HepG2 (cell line): ENCODE results near the gene SMARCD1. TPM values are rescaled to one million over a fixed set of nuclear protein-coding genes. Genes with fewer than 3 reads are reported as not detected.

Experiments
- E2F2 ChIP-seq: sonication (generic); formaldehyde crosslinking; IDR thresholded peaks from 2 replicates; pipeline ENCODE4 v1.4.0; 2020; ENCODE audit warnings: missing genetic modification reagents, borderline replicate concordance
- GATAD1 ChIP-seq: IDR thresholded peaks from 2 replicates; pipeline ENCODE4 v1.6.1; 2016; ENCODE audit warnings: missing genetic modification reagents, missing compliant biosample characterization
- KDM2A ChIP-seq: sonication (generic); formaldehyde crosslinking; IDR thresholded peaks from 2 replicates; pipeline ENCODE4 v1.4.0; 2020; ENCODE audit warnings: low read depth, missing genetic modification reagents, borderline replicate concordance
- KDM4B ChIP-seq: sonication (generic); formaldehyde crosslinking; IDR thresholded peaks from 2 replicates; pipeline ENCODE4 v1.4.0; 2020; ENCODE audit warnings: missing genetic modification reagents
- MAZ ChIP-seq, 2 experiments: sonication (generic) in 1 of 2; formaldehyde crosslinking in 1 of 2; IDR thresholded peaks; 2 replicates each; pipeline versions ENCODE4 v1.5.0 to v1.6.1; 2012 to 2020; ENCODE audit warnings: low read depth in 2 of 2, mild to moderate bottlenecking in 2 of 2, borderline replicate concordance in 1 of 2, improper control_type of control experiment in 1 of 2, low read length in 1 of 2, missing genetic modification reagents in 1 of 2, moderate library complexity in 1 of 2
- NCOA1 ChIP-seq: sonication (generic); formaldehyde crosslinking; IDR thresholded peaks from 2 replicates; pipeline ENCODE4 v1.9.0; 2021; ENCODE audit warnings: missing genetic modification reagents
- SCMH1 ChIP-seq: sonication (generic); formaldehyde crosslinking; IDR thresholded peaks from 2 replicates; pipeline ENCODE4 v1.9.0; 2021; ENCODE audit warnings: missing genetic modification reagents, mild to moderate bottlenecking, borderline replicate concordance
- SOX5 ChIP-seq: IDR thresholded peaks from 2 replicates; pipeline ENCODE4 v1.6.1; 2016; ENCODE audit warnings: borderline replicate concordance
- TMF1 ChIP-seq: sonication (generic); formaldehyde crosslinking; IDR thresholded peaks from 2 replicates; pipeline ENCODE4 v1.8.1; 2022; ENCODE audit warnings: low read depth, missing genetic modification reagents
- TRIM22 ChIP-seq: fragments of 450-650 bp; IDR thresholded peaks from 2 replicates; pipeline ENCODE4 v1.6.1; 2017
- UBTF ChIP-seq: sonication (generic); formaldehyde crosslinking; IDR thresholded peaks from 2 replicates; pipeline ENCODE4 v1.4.0; 2020; ENCODE audit warnings: mild to moderate bottlenecking, missing genetic modification reagents
- ZBTB25 ChIP-seq: IDR thresholded peaks from 2 replicates; pipeline ENCODE4 v1.6.1; 2018; ENCODE audit warnings: missing genetic modification reagents
- ZFP1 ChIP-seq: IDR thresholded peaks from 2 replicates; pipeline ENCODE4 v1.6.1; 2016
- ZFX ChIP-seq: sonication (generic); formaldehyde crosslinking; IDR thresholded peaks from 2 replicates; pipeline ENCODE4 v1.4.0; 2020; ENCODE audit warnings: mild to moderate bottlenecking, low read depth, missing genetic modification reagents, moderate library complexity
- ZHX2 ChIP-seq, 2 experiments: sonication (generic) in 1 of 2; formaldehyde crosslinking in 1 of 2; IDR thresholded peaks; 2 replicates each; pipeline versions ENCODE4 v1.6.1 to v1.9.0; 2014 to 2022; ENCODE audit warnings: antibody characterized with exemption in 1 of 2, borderline replicate concordance in 1 of 2, inconsistent platforms in 1 of 2, low read depth in 1 of 2, missing genetic modification reagents in 1 of 2
- ZNF224 ChIP-seq: sonication (generic); formaldehyde crosslinking; IDR thresholded peaks from 2 replicates; pipeline ENCODE4 v1.5.0; 2020; ENCODE audit warnings: mild to moderate bottlenecking, missing genetic modification reagents
- ZNF552 ChIP-seq: sonication (generic); formaldehyde crosslinking; IDR thresholded peaks from 2 replicates; pipeline ENCODE4 v1.9.0; 2022; ENCODE audit warnings: missing genetic modification reagents, mild to moderate bottlenecking, borderline replicate concordance
- polyA plus RNA-seq, 8 experiments: library from polyadenylated mRNA; depleted of rRNA in 3 of 8; stranded (reverse) in 7 of 8; unstranded in 1 of 8; fragments of >200 nt; fragmentation: Illumina TruSeq in 4 of 8; extraction: Trizol in 4 of 8; gene quantifications; 2 replicates each; pipeline versions ENCODE4 v1.2.1 to v1.2.3, GENCODE V29; 2011 to 2016; ENCODE audit warnings: low read depth in 4 of 8, missing spikeins in 1 of 8, mixed read lengths in 1 of 8; ENCODE audit not compliant: insufficient read depth in 1 of 8
- total RNA-seq, 5 experiments: library from RNA; depleted of rRNA; stranded (reverse); fragments of >200 nt; fragmentation: Illumina TruSeq; extraction: Trizol; gene quantifications; 2 replicates each; pipeline ENCODE4 v1.2.3, GENCODE V29; 2016; ENCODE audit warnings: low read depth in 1 of 5

Gene SMARCD1
- total and polyA plus RNA-seq, 2 of the 13 experiments (the other 11 are each of a cell fraction or from before 2014, with no cell fraction given), result 51.7 to 54.6 TPM

- TF ChIP-seq TMF1 (CRISPR knock-in tag) (no peak), NCOA1 (CRISPR knock-in tag) (no peak), SOX5 (CRISPR knock-in tag) (0 out of 2 replicates have a peak, but pooled peaks have one; percentile 18), KDM4B (CRISPR knock-in tag) (no peak), SCMH1 (CRISPR knock-in tag) (no peak), GATAD1 (peak; percentile 32; the same call in 1 of the 2 replicates), ZBTB25 (0 out of 2 replicates have a peak, but pooled peaks have one; percentile 44), ZHX2 (IDR thresholded peaks at IDR 0.05; ENCODE audit: low read depth) (no peak), ZHX2 (CRISPR knock-in tag; IDR thresholded peaks at IDR 0.05; ENCODE audit: borderline replicate concordance) (no peak), UBTF (CRISPR knock-in tag) (no peak), TRIM22 (no peak), ZNF224 (CRISPR knock-in tag) (no peak), MAZ (IDR thresholded peaks at IDR 0.05; ENCODE audit: borderline replicate concordance, low read depth, low read length) (no peak), MAZ (CRISPR knock-in tag; IDR thresholded peaks at IDR 0.05; ENCODE audit: low read depth) (no peak), KDM2A (no peak), E2F2 (CRISPR knock-in tag) (no peak), ZFP1 (no peak), ZFX (no peak), ZNF552 (no peak)
Observed at GRCh38 chr12:50110127-50110761, 25.1 kb downstream of the SMARCD1 start (continued).
